OCI-LY1 (cell line): ENCODE measurements around the gene SMPD1.

Source experiments
- CTCF ChIP-seq: fragments of 200-600 bp; sonication (generic), shearing (Covaris generic); IDR thresholded peaks from 2 replicates; pipeline ENCODE4 v1.5.1; 2017; ENCODE audit warnings: mild to moderate bottlenecking, antibody characterized with exemption, low read length, moderate library complexity, mixed read lengths
- EZH2 ChIP-seq: fragments of 200-600 bp; sonication (generic), shearing (Covaris generic); IDR thresholded peaks from 2 replicates; pipeline ENCODE4 v1.8.0; 2017; ENCODE audit warnings: borderline replicate concordance, mixed run types, mild to moderate bottlenecking, antibody characterized with exemption, low read length, moderate library complexity, mixed read lengths

GRCh38 chr11:6442441-6442840, 52.2 kb downstream of the SMPD1 start:
- TF ChIP-seq CTCF (no peak), EZH2 (no peak)
